ENCODE measurements around the gene KRTAP10-7.

Gene KRTAP10-7

GRCh38 chr21:44567481-44568171, 32.8 kb upstream of the KRTAP10-7 start:
- in situ Hi-C loops (cut with HindIII; ENCODE audit: low sequenced_read_pairs): no loop called here
- DNase-seq (ENCODE audit: low read depth): no peak
- no peak overlapping the region for H3K4me3 ChIP-seq (ENCODE audit: low read depth, low read length)
- TF ChIP-seq CTCF (IDR thresholded peaks at IDR 0.05; ENCODE audit: low read depth, low read length, missing control alignments): no peak

GRCh38 chr21:44568261-44568660, 32.1 kb upstream of the KRTAP10-7 start:
- no peak overlapping the region for H3K4me3 ChIP-seq (ENCODE audit: low read depth, low read length)
- in situ Hi-C loops (cut with HindIII; ENCODE audit: low sequenced_read_pairs): no loop called here
- DNase-seq (ENCODE audit: low read depth): no peak
- TF ChIP-seq CTCF (IDR thresholded peaks at IDR 0.05; ENCODE audit: low read depth, low read length, missing control alignments): no peak

- H3K4me3 ChIP-seq (ENCODE audit: low read depth, low read length): no peak overlapping the region
- in situ Hi-C loops (cut with HindIII; ENCODE audit: low sequenced_read_pairs): no loop called here
- no peak for TF ChIP-seq CTCF (IDR thresholded peaks at IDR 0.05; ENCODE audit: low read depth, low read length, missing control alignments)
- DNase-seq (ENCODE audit: low read depth): no peak
These were observed 31.5 kb upstream of the KRTAP10-7 start for GRCh38 chr21:44568667-44569556.

- in situ Hi-C loops (cut with HindIII; ENCODE audit: low sequenced_read_pairs): no loop called here
- DNase-seq (ENCODE audit: low read depth): no peak
- H3K4me3 ChIP-seq (ENCODE audit: low read depth, low read length): no peak overlapping the region
- TF ChIP-seq CTCF (IDR thresholded peaks at IDR 0.05; ENCODE audit: low read depth, low read length, missing control alignments): no peak
These were observed 30.4 kb upstream of the KRTAP10-7 start for GRCh38 chr21:44569861-44570517.

GRCh38 chr21:44571296-44571695, 29.1 kb upstream of the KRTAP10-7 start:
- H3K4me3 ChIP-seq (ENCODE audit: low read depth, low read length): no peak overlapping the region
- in situ Hi-C loops (cut with HindIII; ENCODE audit: low sequenced_read_pairs): no loop called here
- DNase-seq (ENCODE audit: low read depth): no peak
- TF ChIP-seq CTCF (IDR thresholded peaks at IDR 0.05; ENCODE audit: low read depth, low read length, missing control alignments): no peak

Data from astrocyte of the cerebellum (primary cell).